Measurements from ENCODE around the gene PPARA. TPM values are rescaled to one million over a fixed set of nuclear protein-coding genes. Genes with fewer than 3 reads are reported as not detected.

The PPARA gene
- total RNA-seq, 1 experiment from 2014 or later: 14.5 TPM

DNA sequence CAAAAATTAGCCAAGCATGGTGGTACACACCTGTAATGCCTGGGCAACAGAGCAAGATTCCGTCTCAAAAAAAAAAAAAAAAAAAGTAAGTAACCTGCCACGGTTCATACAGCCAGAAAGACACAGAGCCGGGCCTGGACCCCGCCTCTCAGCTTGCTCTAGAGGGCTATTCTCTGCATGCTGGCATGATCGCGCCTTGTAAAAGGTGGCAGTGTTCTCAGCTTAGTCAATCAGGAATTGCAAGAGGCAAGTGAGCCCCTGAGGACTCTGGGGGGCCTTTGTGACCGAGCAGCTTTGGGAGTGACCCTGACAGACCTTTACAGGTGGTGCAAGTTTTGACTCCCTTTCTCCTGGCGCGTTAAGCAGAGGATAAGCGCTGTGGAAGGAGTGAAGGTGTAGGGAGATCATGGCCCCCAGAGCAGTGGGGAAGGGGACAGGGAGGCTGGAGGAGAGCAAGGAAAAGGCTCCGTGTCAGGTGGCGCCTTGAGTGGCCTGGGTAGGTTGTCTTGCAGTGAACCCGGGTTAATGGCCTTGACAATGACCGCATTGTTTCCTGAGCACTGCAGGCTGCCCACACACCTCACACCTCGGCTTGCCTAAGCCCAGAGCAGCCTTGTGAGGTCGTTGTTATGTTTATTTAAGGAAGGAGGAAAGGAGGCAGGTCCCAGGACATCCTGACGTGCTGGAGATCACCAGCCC is 50.9 kb downstream of the PPARA start:
- H3K79me2 ChIP-seq (ENCODE audit: insufficient read depth, low read length): no peaks in the 10 kb centered on the region
- no peak overlapping the region for H2AFZ ChIP-seq (ENCODE audit: low read depth, low read length, poor library complexity, severe bottlenecking)
- H3K9me2 ChIP-seq (ENCODE audit: insufficient read depth): no peaks in the 10 kb centered on the region
- H3K4me1 ChIP-seq (ENCODE audit: control insufficient read depth in 1 of 2, insufficient read depth in 2 of 2, low read length in 2 of 2): peaks cover 12 to 14% of the 10 kb centered on the region in 2 experiments; a peak in 3 of 4 replicates
- RAD21 ChIA-PET (ENCODE audit: low non-redundant PET in 1 of 2, low total read pairs in 2 of 2, uncharacterized antibody in 2 of 2, unreplicated experiment in 2 of 2): no interaction called here
- no TSS peak for BruUV-seq (replicated peaks)
- H3K4me2 ChIP-seq (ENCODE audit: low read length): peak overlapping the region; percentile 47
- no peak for TF ChIP-seq SP1 (IDR thresholded peaks at IDR 0.05; ENCODE audit: low read depth)
- TF ChIP-seq ZFX (IDR thresholded peaks at IDR 0.05): no peak
- H3K36me3 ChIP-seq (ENCODE audit: control insufficient read depth in 1 of 2, insufficient read depth in 2 of 2, low read length in 2 of 2): no peaks in the 10 kb centered on the region; a peak in 2 of 4 replicates
- H3K27me3 ChIP-seq (ENCODE audit: insufficient read depth, low read length): no peaks in the 10 kb centered on the region
- H3K9ac ChIP-seq (ENCODE audit: low read length): no peak overlapping the region
- H3K27ac ChIP-seq (ENCODE audit: low read depth, low read length): no peak overlapping the region; the same call in 1 of the 2 replicates
- H4K20me1 ChIP-seq (ENCODE audit: insufficient read depth): no peaks in the 10 kb centered on the region
- POLR2A ChIA-PET: no interaction called here
- ATAC-seq (peak; percentile 92), DNase-seq (ENCODE audit: low read depth, low spot score) (peak; percentile 46)
- H3K9me3 ChIP-seq (ENCODE audit: control insufficient read depth in 1 of 2, insufficient read depth in 1 of 2, low read depth in 1 of 2, low read length in 2 of 2): no peaks in the 10 kb centered on the region
- intact Hi-C loops (cut with micrococcal nuclease): no loop called here
- no peak overlapping the region for H3K4me3 ChIP-seq (replicated peaks in 1 of 2; ENCODE audit: low read depth in 1 of 2, low read length in 2 of 2)
- CTCF ChIA-PET: no interaction called here

DNA sequence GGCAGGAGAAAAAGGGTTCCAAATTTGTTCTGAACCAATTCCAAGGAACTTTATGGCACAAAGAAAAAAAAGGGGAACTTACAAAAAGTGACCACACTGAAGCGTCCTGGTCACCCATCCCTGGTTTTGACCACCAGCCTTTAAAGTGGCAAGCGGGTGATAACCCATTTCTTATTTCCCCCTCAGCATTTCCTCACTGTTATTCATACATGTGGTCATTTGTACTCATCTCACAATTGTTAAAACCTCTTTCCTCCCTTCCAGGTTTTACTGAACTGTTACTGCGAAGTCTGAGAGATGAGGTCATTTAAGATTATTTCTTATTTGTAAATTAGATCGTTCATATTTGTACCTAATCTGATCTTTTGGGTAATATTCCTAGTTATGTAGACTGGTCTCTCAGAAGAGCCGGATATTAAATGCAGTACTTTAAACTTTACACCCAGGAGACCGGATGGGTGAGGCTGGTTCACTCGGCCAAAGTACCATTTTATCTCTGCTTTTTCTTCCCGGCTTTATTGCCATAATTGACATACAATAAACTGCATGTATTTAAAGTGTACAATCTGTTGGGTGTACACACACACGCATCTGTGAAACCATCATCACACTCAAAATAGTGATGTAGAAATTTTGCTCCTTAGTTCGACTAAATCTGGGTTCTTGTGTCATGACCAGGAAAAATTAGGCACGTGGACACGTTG is 52.7 kb downstream of the PPARA start:
- no peaks in the 10 kb centered on the region for H3K9me2 ChIP-seq (ENCODE audit: insufficient read depth)
- H3K36me3 ChIP-seq (ENCODE audit: control insufficient read depth in 1 of 2, insufficient read depth in 2 of 2, low read length in 2 of 2): no peaks in the 10 kb centered on the region; a peak in 2 of 4 replicates
- no peak for DNase-seq (ENCODE audit: low read depth, low spot score)
- H3K4me2 ChIP-seq (ENCODE audit: low read length): no peak overlapping the region
- ChIA-PET CTCF (no interaction called here), RAD21 (ENCODE audit: low non-redundant PET in 1 of 2, low total read pairs in 2 of 2, uncharacterized antibody in 2 of 2, unreplicated experiment in 2 of 2) (no interaction called here), POLR2A (no interaction called here)
- no peak overlapping the region for H3K27ac ChIP-seq (ENCODE audit: low read depth, low read length)
- no peaks in the 10 kb centered on the region for H3K27me3 ChIP-seq (ENCODE audit: insufficient read depth, low read length)
- H3K9ac ChIP-seq (ENCODE audit: low read length): no peak overlapping the region
- H3K4me1 ChIP-seq (ENCODE audit: control insufficient read depth in 1 of 2, insufficient read depth in 2 of 2, low read length in 2 of 2): peaks cover 12 to 14% of the 10 kb centered on the region in 2 experiments; a peak in 3 of 4 replicates
- no peaks in the 10 kb centered on the region for H3K79me2 ChIP-seq (ENCODE audit: insufficient read depth, low read length)
- intact Hi-C loops (cut with micrococcal nuclease): no loop called here
- H4K20me1 ChIP-seq (ENCODE audit: insufficient read depth): no peaks in the 10 kb centered on the region
- ATAC-seq: no peak
- no peak overlapping the region for H3K4me3 ChIP-seq (replicated peaks in 1 of 2; ENCODE audit: low read depth in 1 of 2, low read length in 2 of 2)
- no TSS peak for BruUV-seq (replicated peaks)
- no peak overlapping the region for H2AFZ ChIP-seq (ENCODE audit: low read depth, low read length, poor library complexity, severe bottlenecking)
- no peaks in the 10 kb centered on the region for H3K9me3 ChIP-seq (ENCODE audit: control insufficient read depth in 1 of 2, insufficient read depth in 1 of 2, low read depth in 1 of 2, low read length in 2 of 2)
- TF ChIP-seq FOSL1 (IDR thresholded peaks at IDR 0.05; ENCODE audit: low read depth) (no peak), ELF1 (IDR thresholded peaks at IDR 0.05; ENCODE audit: borderline replicate concordance, low read depth) (no peak), EGR1 (IDR thresholded peaks at IDR 0.05; ENCODE audit: low read depth) (no peak), POLR2AphosphoS5 (IDR thresholded peaks at IDR 0.05; ENCODE audit: low read depth, low read length) (no peak), TCF7L2 (IDR thresholded peaks at IDR 0.05; ENCODE audit: borderline replicate concordance, extremely low read depth, insufficient read depth, insufficient read length) (no peak), EZH2 (IDR thresholded peaks at IDR 0.05) (no peak), SIN3A (IDR thresholded peaks at IDR 0.05; ENCODE audit: low read depth) (no peak), ZNF274 (IDR thresholded peaks at IDR 0.05; ENCODE audit: low read depth, low read length) (no peak), JUND (IDR thresholded peaks at IDR 0.05) (no peak), ZFX (IDR thresholded peaks at IDR 0.05) (no peak), POLR2A (IDR thresholded peaks at IDR 0.05; ENCODE audit: borderline replicate concordance, extremely low read depth, insufficient read depth, insufficient read length) (no peak), SRF (IDR thresholded peaks at IDR 0.05; ENCODE audit: low read depth) (no peak), CEBPB (IDR thresholded peaks at IDR 0.05; ENCODE audit: low read depth) (no peak), YY1 (IDR thresholded peaks at IDR 0.05; ENCODE audit: extremely low read depth, insufficient replicate concordance, low read depth, low read length) (no peak)
- TF ChIP-seq, protein P1, sequence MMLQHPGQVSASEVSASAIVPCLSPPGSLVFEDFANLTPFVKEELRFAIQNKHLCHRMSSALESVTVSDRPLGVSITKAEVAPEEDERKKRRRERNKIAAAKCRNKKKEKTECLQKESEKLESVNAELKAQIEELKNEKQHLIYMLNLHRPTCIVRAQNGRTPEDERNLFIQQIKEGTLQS (IDR thresholded peaks at IDR 0.05): no peak
- TF ChIP-seq, protein P2, sequence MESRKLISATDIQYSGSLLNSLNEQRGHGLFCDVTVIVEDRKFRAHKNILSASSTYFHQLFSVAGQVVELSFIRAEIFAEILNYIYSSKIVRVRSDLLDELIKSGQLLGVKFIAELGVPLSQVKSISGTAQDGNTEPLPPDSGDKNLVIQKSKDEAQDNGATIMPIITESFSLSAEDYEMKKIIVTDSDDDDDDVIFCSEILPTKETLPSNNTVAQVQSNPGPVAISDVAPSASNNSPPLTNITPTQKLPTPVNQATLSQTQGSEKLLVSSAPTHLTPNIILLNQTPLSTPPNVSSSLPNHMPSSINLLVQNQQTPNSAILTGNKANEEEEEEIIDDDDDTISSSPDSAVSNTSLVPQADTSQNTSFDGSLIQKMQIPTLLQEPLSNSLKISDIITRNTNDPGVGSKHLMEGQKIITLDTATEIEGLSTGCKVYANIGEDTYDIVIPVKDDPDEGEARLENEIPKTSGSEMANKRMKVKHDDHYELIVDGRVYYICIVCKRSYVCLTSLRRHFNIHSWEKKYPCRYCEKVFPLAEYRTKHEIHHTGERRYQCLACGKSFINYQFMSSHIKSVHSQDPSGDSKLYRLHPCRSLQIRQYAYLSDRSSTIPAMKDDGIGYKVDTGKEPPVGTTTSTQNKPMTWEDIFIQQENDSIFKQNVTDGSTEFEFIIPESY (IDR thresholded peaks at IDR 0.05; ENCODE audit: extremely low read depth, insufficient replicate concordance, low read length): no peak
